T-helper 17 cell (primary cell): ENCODE results near the gene EP400. TPM values are rescaled to one million over a fixed set of nuclear protein-coding genes. Genes with fewer than 3 reads are reported as not detected.
A peak's percentile ranks its signal among the peaks of the same experiment; 100 is the strongest.
"Not testable (repeated sequence)": the region's sequence is repeated elsewhere in the genome, so short reads cannot be mapped to it uniquely, and the experiment has no call there.

Experiments used
- ATAC-seq: fragments of 150-1000 bp; cut with Tn5 transposase; 2 replicates; pipeline ENCODE4 v1.10.0; 2021; ENCODE audit warnings: mild to moderate bottlenecking, moderate library complexity
- DNase-seq, 3 donors: peaks; one replicate each; pipeline versions ENCODE4 v3.0.0 to v3.0.0-alpha.2; 2020 to 2021
- H3K9me3 ChIP-seq: one replicate; pipeline ENCODE4 v1.7.0; 2013; ENCODE audit warnings: low read length, mild to moderate bottlenecking; ENCODE audit not compliant: control insufficient read depth, poor library complexity, severe bottlenecking
- H3K27ac Mint-ChIP-seq: one replicate; pipeline ENCODE4 v1.8.0; 2022; ENCODE audit warnings: mild to moderate bottlenecking, moderate library complexity, mixed read lengths
- H3K27me3 Mint-ChIP-seq: one replicate; pipeline ENCODE4 v1.8.0; 2022; ENCODE audit warnings: mixed read lengths
- H3K36me3 Mint-ChIP-seq: one replicate; pipeline ENCODE4 v1.8.0; 2022; ENCODE audit warnings: low read depth, mixed read lengths
- H3K4me1 Mint-ChIP-seq: one replicate; pipeline ENCODE4 v1.8.0; 2022; ENCODE audit warnings: mild to moderate bottlenecking, mixed read lengths
- H3K4me3 Mint-ChIP-seq: one replicate; pipeline ENCODE4 v1.8.0; 2022; ENCODE audit warnings: mild to moderate bottlenecking, moderate library complexity, mixed read lengths
- total RNA-seq, 4 donors: library from RNA in 2 of 4; stranded (reverse) in 2 of 4; gene quantifications; one replicate each; pipeline ENCODE4 v1.2.3 and lab custom pipeline; 2022 to 2026

The EP400 gene
- total RNA-seq, 2 donors from 2014 or later: 67.4 to 79.0 TPM

DNA sequence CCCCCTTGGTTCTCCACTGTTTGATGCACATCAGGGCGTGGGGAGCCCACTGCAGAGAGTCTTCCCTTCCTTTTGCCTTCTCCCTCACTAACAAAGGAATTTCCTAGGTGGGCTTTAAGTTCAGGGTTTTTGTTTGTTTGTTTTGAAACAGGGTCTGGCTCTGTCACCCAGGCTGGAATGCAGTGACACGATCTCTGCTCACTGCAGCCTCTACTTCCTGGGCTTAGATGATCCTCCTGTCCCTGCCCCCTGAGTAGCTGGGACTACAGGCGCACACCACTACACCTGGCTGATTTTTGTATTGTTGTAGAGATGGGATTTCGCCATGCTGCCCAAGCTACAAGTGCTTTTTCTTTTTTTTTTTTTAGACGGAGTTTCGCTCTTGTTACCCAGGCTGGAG lies 33.8 kb downstream of the EP400 start:
- DNase-seq: no peak
- H3K36me3 Mint-ChIP-seq: peaks cover 15% of the 10 kb centered on the region
- no peak overlapping the region for H3K4me3 Mint-ChIP-seq
- peaks cover 5% of the 10 kb centered on the region for H3K4me1 Mint-ChIP-seq
- ATAC-seq: no peak
- no peak overlapping the region for H3K27ac Mint-ChIP-seq
- H3K27me3 Mint-ChIP-seq: no peaks in the 10 kb centered on the region
- no peaks in the 10 kb centered on the region for H3K9me3 ChIP-seq

DNA sequence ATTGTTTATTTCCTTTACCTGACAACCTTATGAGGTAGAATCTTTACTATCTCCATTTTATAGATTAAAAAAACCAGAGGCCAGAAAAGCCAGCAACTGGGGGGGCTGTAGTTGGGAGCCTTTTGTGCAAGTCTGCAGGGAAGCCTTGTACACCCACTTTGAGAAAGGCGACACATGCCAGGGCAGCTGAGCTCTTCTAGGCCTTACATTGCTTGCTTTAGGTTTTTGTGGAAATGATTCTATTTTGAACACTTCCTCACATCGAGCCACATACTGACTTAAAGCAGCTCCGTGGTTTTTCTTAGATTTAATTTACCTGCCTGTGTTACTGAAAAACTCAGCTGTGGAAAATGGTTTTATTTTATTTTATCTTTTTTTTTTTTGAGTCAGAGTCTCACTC lies 34.6 kb downstream of the EP400 start:
- H3K9me3 ChIP-seq: no peaks in the 10 kb centered on the region
- H3K4me1 Mint-ChIP-seq: peaks cover 5% of the 10 kb centered on the region
- ATAC-seq: no peak
- peaks cover 17% of the 10 kb centered on the region for H3K36me3 Mint-ChIP-seq
- H3K4me3 Mint-ChIP-seq: no peak overlapping the region
- no peaks in the 10 kb centered on the region for H3K27me3 Mint-ChIP-seq
- H3K27ac Mint-ChIP-seq: no peak overlapping the region
- DNase-seq: no peak

DNA sequence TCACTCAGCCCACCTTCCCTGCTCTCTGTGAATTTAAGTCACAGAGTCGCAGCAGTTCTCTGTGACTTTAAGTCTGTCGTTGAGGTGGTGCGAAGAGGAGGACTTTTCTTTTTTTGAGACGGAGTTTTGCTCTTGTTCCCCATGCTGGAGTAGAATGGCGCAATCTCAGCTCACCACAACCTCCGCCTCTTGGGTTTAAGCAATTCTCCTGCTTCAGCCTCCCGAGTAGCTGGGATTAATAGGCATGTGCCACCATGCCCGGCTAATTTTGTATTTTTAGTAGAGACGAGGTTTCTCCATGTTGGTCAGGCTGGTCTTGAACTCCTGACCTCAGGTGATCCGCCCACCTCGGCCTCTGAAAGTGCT lies 35.8 kb downstream of the EP400 start:
- H3K27ac Mint-ChIP-seq, H3K9me3 ChIP-seq, ATAC-seq, H3K4me1 Mint-ChIP-seq, H3K27me3 Mint-ChIP-seq, DNase-seq, H3K4me3 Mint-ChIP-seq: not testable (repeated sequence)
- peaks cover 20% of the 10 kb centered on the region for H3K36me3 Mint-ChIP-seq

DNA sequence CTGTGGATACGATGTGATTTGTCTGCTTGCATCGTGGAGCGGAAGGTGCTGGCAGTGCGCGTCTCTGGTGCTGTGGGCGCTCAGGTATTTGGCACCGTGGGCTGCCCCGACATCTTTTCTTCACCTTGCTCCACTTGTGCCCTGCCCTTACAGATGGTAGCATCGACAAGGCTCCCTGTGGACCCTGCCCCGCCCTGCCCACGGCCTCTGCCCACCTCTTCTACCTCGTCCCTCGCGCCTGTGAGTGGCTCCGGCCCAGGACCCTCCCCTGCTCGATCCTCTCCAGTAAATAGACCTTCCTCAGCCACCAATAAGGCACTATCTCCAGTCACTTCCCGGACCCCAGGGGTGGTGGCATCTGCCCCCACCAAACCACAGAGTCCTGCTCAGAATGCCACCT lies 36.6 kb downstream of the EP400 start:
- H3K9me3 ChIP-seq: no peaks in the 10 kb centered on the region
- Mint-ChIP-seq H3K4me3 (no peak overlapping the region), H3K27me3 (no peaks in the 10 kb centered on the region), H3K36me3 (peaks cover 17% of the 10 kb centered on the region), H3K4me1 (no peaks in the 10 kb centered on the region), H3K27ac (no peak overlapping the region)
- ATAC-seq (no peak), DNase-seq (no peak)

DNA sequence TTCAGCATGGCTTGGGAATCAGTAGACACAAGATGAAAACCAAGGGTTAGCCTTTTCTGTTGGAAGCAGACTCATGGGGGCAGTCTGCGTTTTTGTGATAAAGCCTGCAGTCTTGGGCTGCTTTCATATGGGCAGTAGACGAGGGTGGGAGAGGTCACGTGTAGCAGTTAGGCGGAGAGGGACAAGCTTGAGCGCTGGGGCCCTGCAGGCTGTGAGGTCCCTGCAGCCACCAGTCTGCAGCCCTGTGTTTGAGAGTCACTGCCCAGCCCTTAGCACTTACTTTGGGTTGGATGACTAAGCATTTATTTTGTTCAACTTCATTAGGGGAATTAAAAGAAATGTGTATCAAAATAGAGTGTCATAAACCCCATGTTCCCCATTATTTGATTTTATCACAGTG lies 37.2 kb downstream of the EP400 start:
- Mint-ChIP-seq H3K27ac (peak overlapping the region; percentile 6), H3K36me3 (peaks cover 14% of the 10 kb centered on the region)
- no peak for ATAC-seq

DNA sequence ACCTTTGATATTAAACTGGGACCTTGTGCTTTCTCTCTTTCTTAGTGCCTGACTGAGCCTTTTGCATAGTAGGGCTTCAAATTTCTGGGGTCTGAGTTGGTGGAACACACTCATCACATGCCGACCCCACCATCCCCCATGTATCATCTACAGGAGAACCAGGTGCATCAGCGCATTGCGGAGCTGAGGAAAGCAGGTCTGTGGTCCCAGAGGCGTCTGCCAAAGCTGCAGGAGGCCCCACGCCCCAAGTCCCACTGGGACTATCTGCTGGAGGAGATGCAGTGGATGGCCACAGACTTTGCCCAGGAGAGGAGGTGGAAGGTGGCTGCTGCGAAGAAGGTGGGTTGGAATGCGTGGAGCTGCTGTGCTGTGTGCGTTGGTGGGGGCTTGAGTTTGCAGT lies 37.8 kb downstream of the EP400 start:
- H3K4me1 Mint-ChIP-seq: no peaks in the 10 kb centered on the region
- peaks cover 16% of the 10 kb centered on the region for H3K36me3 Mint-ChIP-seq
- peak overlapping the region; percentile 6 for H3K27ac Mint-ChIP-seq

More for the DNA sequence above, 37.2 kb downstream of the EP400 start:
- DNase-seq: no peak
- no peak overlapping the region for H3K4me3 Mint-ChIP-seq
- H3K4me1 Mint-ChIP-seq: no peaks in the 10 kb centered on the region
- H3K27me3 Mint-ChIP-seq: no peaks in the 10 kb centered on the region
- no peaks in the 10 kb centered on the region for H3K9me3 ChIP-seq

DNA sequence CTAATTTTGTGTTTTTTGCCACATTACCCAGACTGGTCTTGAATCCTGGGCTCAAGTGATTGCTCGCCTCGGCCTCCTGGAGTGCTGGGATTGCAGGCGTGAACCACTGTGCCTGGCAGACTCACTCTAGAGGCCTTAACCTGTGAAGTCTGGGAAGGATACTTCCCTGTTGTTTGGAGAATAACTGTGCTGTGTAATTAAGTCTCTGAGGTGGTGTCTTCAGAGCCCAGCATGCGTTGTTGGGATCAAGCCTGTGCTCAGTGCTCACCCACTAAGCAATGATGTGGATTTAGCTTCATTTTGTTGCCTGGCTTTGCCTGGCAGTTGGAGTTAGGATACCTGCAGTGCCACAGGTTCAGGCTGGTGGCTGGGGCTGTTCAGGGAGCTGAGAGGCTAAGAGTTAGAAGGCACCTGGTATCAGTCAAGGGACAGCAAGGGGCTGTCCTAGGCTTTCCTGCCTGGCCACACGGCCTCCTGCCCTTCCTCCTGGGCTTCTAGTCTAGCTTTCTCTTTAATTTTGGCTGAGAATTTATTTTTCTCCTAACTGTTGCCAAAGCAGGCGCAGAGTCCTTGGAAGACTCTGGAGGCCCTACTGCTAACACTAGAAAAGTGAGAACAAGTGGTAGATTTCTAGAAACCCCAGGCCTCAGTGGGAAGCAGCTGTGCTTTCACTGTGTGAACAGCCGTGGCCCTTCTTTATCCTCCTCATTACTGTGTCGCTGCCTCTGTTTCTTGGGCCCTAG lies 38.5 kb downstream of the EP400 start:
- no peaks in the 10 kb centered on the region for H3K27me3 Mint-ChIP-seq
- ATAC-seq: no peak

More for the DNA sequence above, 37.8 kb downstream of the EP400 start:
- no peaks in the 10 kb centered on the region for H3K9me3 ChIP-seq
- no peaks in the 10 kb centered on the region for H3K27me3 Mint-ChIP-seq
- no peak for ATAC-seq
- no peak for DNase-seq
- no peak overlapping the region for H3K4me3 Mint-ChIP-seq

DNA sequence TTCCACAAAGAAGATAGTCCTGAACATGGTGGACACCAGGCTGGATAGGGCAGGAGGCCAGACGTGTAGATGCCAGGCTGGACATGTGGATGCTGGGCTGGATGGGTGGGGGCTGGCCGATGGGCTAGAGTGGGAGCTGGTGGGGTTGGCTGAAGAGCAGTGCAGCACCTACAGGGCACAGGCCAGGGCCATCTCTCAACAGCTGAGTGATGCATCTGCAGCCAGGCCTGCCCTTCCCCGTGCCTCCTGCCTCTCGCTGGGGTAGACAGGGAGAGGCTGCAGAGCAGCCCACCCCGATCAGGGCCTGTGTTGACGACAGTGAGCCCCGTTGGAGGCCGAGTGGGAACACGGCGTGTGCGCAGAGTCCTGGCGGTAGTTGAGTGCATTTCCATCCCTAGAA lies 39.3 kb downstream of the EP400 start:
- Mint-ChIP-seq H3K4me1 (peaks cover 7% of the 10 kb centered on the region), H3K36me3 (peaks cover 21% of the 10 kb centered on the region), H3K4me3 (no peak overlapping the region), H3K27ac (peak overlapping the region; percentile 11), H3K27me3 (no peaks in the 10 kb centered on the region)
- DNase-seq (no peak), ATAC-seq (no peak)
- H3K9me3 ChIP-seq: no peaks in the 10 kb centered on the region

More for the DNA sequence above, 38.5 kb downstream of the EP400 start:
- DNase-seq: no peak
- Mint-ChIP-seq H3K4me3 (no peak overlapping the region), H3K36me3 (peaks cover 17% of the 10 kb centered on the region), H3K27ac (peak overlapping the region; percentile 6), H3K4me1 (no peaks in the 10 kb centered on the region)
- H3K9me3 ChIP-seq: no peaks in the 10 kb centered on the region

DNA sequence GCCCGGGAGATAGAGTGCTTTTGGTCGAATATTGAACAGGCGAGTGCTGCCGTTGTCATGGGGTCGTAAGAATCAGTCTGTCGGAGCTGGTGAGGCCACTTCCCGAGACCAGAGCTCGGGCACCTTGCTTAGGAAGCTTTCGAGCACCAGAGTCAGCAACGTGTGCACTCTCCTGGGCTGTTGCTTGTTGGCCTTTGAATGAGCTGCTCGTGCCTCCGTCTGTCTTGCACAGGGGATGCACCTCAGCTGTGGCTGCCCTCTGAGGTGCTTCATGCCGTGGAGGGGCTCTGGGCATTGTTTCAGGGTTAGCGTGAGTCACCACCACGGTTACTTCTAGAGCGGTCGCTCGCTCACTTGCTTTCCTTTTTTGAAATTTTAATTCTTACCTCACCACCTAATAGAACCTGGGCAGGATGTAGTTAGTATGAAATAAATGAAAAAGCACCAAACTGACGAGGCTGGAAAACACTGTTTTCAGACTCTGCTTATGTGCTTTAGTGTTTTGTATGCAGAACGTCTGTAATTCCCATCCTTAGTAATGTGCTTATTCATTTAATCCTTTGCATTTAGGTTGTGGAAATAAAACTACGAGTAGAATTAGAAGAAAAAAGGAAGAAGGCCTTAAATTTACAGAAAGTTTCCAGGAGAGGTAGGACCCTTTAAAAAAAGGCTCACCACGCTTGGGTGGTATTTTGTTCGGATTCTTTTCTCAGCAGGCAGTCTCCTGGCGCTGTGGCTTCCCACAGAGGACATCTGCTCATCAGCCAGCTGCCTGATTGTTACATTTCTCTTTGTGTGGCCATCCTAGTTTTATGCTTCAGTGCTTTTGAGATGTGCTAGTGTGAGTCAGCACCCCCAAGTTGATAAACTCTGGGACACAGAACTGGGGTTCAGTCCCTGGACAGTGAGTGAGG lies 40.6 kb downstream of the EP400 start:
- H3K4me3 Mint-ChIP-seq: no peak overlapping the region
- ATAC-seq (no peak), DNase-seq (no peak)
- peaks cover 10% of the 10 kb centered on the region for H3K4me1 Mint-ChIP-seq
- H3K27ac Mint-ChIP-seq: peak overlapping the region; percentile 51
- no peaks in the 10 kb centered on the region for H3K27me3 Mint-ChIP-seq
- H3K9me3 ChIP-seq: no peaks in the 10 kb centered on the region
- H3K36me3 Mint-ChIP-seq: peaks cover 25% of the 10 kb centered on the region

DNA sequence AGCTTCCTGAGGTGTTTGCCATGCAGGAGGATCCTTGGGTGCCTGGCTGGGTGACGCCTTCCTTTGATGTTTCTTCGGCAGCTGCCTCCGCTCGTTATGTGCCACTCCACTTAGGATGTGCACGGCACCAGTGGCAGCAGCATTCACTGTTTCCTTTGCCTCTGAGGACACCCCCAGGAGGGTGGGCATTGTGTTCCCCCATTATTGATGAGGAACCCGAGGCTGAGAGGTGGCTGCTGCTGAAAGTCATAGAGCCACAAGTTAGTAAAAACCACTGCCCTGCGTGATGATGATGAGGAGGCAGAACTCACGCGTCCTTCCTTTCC lies 41.2 kb downstream of the EP400 start:
- DNase-seq: no peak
- Mint-ChIP-seq H3K4me1 (peaks cover 10% of the 10 kb centered on the region), H3K36me3 (peaks cover 25% of the 10 kb centered on the region), H3K27ac (peak overlapping the region; percentile 51), H3K4me3 (no peak overlapping the region), H3K27me3 (no peaks in the 10 kb centered on the region)
- H3K9me3 ChIP-seq: no peaks in the 10 kb centered on the region
- ATAC-seq: no peak

DNA sequence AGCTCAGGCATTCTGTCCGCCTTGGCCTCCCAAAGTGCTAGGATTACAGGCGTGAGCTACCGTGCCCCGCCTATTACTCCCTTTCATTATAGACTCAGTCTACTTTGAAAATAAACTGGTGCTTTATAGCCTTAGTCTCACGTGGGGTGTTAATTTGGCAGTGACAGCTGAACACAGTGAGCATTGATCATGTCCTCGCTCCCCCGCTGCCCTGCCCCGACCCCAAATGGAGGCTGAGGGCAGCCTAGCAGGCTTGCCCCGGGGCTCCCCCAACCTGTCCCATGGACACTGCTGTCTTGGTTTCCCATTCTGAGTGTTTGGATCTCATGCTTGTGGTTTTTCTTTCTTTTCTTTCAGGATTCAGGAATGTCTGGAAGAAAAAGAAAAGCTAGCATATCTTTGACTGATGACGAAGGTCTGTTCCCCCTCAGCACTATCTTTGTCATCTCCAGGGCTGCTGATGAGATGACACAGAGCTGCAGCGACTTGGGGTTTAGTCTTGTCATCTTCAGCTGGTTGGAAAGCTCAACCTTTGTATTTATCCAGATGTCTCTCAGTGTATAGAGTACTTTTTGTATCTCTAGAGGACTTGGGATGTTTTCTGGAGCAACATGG lies 42.2 kb downstream of the EP400 start:
- H3K27me3 Mint-ChIP-seq: no peaks in the 10 kb centered on the region
- no peaks in the 10 kb centered on the region for H3K9me3 ChIP-seq
- peaks cover 12% of the 10 kb centered on the region for H3K4me1 Mint-ChIP-seq
- ATAC-seq (no peak), DNase-seq (no peak)
- peaks cover 25% of the 10 kb centered on the region for H3K36me3 Mint-ChIP-seq
- H3K27ac Mint-ChIP-seq: no peak overlapping the region
- H3K4me3 Mint-ChIP-seq: no peak overlapping the region

DNA sequence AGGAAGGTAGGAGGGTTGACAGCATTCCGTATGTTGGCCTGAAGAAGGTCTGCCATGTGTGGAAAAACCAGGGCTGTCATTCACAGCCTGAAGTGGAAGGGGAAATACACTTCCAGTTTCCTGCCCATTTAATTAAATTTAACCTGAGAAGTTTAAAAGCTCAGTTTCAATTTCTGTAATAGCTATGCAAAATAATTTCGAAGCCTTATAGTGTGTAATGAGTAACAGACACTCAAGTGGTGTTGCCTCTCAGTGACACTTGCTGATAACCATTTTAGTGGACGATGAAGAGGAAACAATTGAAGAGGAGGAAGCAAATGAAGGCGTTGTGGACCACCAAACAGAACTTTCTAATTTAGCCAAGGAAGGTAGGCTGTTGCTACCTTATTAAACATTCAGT lies 44.8 kb downstream of the EP400 start:
- DNase-seq: no peak
- H3K9me3 ChIP-seq: no peaks in the 10 kb centered on the region
- peaks cover 12% of the 10 kb centered on the region for H3K4me1 Mint-ChIP-seq
- peaks cover 19% of the 10 kb centered on the region for H3K36me3 Mint-ChIP-seq
- ATAC-seq: no peak
- peak overlapping the region; percentile 95 for H3K27ac Mint-ChIP-seq
- H3K4me3 Mint-ChIP-seq: no peak overlapping the region
- no peaks in the 10 kb centered on the region for H3K27me3 Mint-ChIP-seq

DNA sequence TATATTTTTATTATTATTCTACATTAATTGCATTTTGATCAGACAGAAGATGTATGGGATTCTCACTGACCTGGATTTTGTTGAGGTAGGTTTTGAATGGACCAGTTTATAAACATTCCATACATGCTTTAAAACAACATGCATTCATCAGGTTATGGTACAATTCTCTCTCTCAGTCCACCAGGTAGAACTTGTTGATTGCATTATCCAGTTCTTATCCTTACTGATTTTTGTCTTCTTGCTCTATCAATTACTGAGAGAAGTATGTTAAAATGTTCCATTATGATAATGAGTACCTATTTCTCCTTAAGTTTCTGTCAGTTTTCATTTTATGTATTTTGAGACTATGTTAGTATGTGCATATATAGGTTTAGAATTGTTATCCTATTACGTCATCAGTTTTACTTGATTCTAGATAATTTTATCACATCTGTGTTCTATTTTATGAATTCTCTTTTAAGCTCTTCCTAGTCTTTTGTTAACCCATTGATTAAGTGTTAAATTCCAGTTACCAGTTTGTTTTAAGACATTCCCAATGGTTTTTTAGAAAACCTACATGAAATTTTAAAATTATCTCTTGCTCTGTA lies 50.6 kb downstream of the EP400 start:
- no peaks in the 10 kb centered on the region for H3K9me3 ChIP-seq
- DNase-seq (no peak), ATAC-seq (no peak)
- Mint-ChIP-seq H3K4me1 (peaks cover 4% of the 10 kb centered on the region), H3K36me3 (peaks cover 9% of the 10 kb centered on the region), H3K27me3 (no peaks in the 10 kb centered on the region), H3K4me3 (no peak overlapping the region), H3K27ac (peak overlapping the region; percentile 79)
